Right lobe of liver (tissue), 4 donors: Measurements from ENCODE around the gene SPNS2.

ENCODE experiments used
- POLR2A ChIP-seq: fragments of 450-650 bp; IDR thresholded peaks from one replicate; pipeline ENCODE4 v1.6.1; 2017; ENCODE audit warnings: antibody characterized with exemption, mild to moderate bottlenecking
- TF ChIP-seq, protein P1 (sequence below), 4 donors: fragments of 200-600 bp in 3 of 4; fragments of 450-650 bp in 1 of 4; IDR thresholded peaks; one replicate each; pipeline versions ENCODE4 v1.5.1 to v1.8.0; 2016 to 2022; ENCODE audit warnings: antibody characterized with exemption in 4 of 4, mild to moderate bottlenecking in 2 of 4
- donor health status: DM: no; HTN: no; CAD: no.
- donor health status: DM: no; HTN: no; CAD: no.
- donor health status: DM: no; HTN: yes; CAD: no.

DNA sequence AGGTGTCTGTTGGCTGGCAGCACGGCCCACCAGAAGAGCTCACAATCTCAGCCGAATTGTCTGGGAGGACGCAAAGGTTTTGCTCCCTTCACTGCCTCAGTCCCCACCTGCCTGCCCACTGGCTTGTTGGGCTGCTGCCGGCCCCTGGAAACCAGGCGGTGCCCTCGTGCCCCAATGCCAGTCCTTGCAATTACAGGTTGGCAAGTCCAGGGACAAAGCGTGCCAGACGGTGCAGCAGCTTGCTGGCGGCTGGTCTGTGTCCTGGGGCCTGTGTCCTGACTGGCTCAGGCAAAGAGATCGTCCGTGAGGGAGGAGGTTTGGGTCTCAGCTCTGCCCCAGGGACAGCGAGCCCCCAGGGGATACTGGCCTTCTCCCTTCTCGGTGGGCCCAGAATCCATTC is 24.6 kb upstream of the SPNS2 start:
- TF ChIP-seq, protein P1, sequence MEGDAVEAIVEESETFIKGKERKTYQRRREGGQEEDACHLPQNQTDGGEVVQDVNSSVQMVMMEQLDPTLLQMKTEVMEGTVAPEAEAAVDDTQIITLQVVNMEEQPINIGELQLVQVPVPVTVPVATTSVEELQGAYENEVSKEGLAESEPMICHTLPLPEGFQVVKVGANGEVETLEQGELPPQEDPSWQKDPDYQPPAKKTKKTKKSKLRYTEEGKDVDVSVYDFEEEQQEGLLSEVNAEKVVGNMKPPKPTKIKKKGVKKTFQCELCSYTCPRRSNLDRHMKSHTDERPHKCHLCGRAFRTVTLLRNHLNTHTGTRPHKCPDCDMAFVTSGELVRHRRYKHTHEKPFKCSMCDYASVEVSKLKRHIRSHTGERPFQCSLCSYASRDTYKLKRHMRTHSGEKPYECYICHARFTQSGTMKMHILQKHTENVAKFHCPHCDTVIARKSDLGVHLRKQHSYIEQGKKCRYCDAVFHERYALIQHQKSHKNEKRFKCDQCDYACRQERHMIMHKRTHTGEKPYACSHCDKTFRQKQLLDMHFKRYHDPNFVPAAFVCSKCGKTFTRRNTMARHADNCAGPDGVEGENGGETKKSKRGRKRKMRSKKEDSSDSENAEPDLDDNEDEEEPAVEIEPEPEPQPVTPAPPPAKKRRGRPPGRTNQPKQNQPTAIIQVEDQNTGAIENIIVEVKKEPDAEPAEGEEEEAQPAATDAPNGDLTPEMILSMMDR (IDR thresholded peaks at IDR 0.05), result no peak
- TF ChIP-seq POLR2A, result no peak
